B cell (primary cell): Measurements from ENCODE around the gene RAP2C. TPM values are rescaled to one million over a fixed set of nuclear protein-coding genes. Genes with fewer than 3 reads are reported as not detected.

Experiments used
- ATAC-seq: fragments of 200-7000 bp; cut with Tn5 transposase; one replicate; pipeline ENCODE4 v1.10.0; 2021; ENCODE audit warnings: low read depth, mild to moderate bottlenecking, moderate number of reproducible peaks, moderate library complexity
- CTCF ChIA-PET: fragments of 350-600 bp; sonication (Branson Sonifier 250); formaldehyde crosslinking; loops from one replicate; lab custom pipeline; 2021; ENCODE audit warnings: antibody characterized with exemption, inconsistent platforms; lab: Charles Lee
- POLR2A ChIA-PET: fragments of 350-600 bp; sonication (Branson Sonifier 250); formaldehyde crosslinking; loops from one replicate; lab custom pipeline; 2021; ENCODE audit warnings: antibody characterized with exemption; lab: Charles Lee
- DNase-seq: peaks from one replicate; pipeline ENCODE4 v3.0.0; 2013
- H2AFZ ChIP-seq: 2 replicates; pipeline ENCODE4 v1.6.1; 2012; ENCODE audit warnings: mild to moderate bottlenecking, low read depth, low read length; ENCODE audit not compliant: insufficient read depth, poor library complexity, severe bottlenecking
- H3K27ac ChIP-seq, 2 donors: 1 replicate in 1 of 2; 2 replicates in 1 of 2; pipeline ENCODE4 v1.5.1; 2012 to 2013; ENCODE audit warnings: low read length in 2 of 2, mild to moderate bottlenecking in 2 of 2, moderate library complexity in 1 of 2
- H3K27me3 ChIP-seq, 4 experiments: fragments of 200-600 bp in 1 of 4; sonication (generic) in 1 of 4; replicated peaks in 1 of 4; 1 replicate in 2 of 4; 2 replicates in 2 of 4; pipeline versions ENCODE4 v1.6.1 to v1.7.0; 2013 to 2016; ENCODE audit warnings: low read length in 3 of 4, mild to moderate bottlenecking in 2 of 4, mixed read lengths in 1 of 4, moderate library complexity in 1 of 4; ENCODE audit not compliant: insufficient read depth in 4 of 4, control insufficient read depth in 3 of 4; ENCODE audit errors: control extremely low read depth in 1 of 4
- H3K36me3 ChIP-seq, 2 experiments: replicated peaks in 1 of 2; 1 replicate in 1 of 2; 2 replicates in 1 of 2; pipeline versions ENCODE4 v1.6.1 to v1.7.1; 2013; ENCODE audit warnings: low read length in 1 of 2; ENCODE audit not compliant: insufficient read depth in 2 of 2, control insufficient read depth in 1 of 2; ENCODE audit errors: control extremely low read depth in 1 of 2, extremely low read depth in 1 of 2
- H3K4me1 ChIP-seq, 2 donors: fragments of 200-600 bp in 1 of 2; sonication (generic) in 1 of 2; 1 replicate in 1 of 2; 2 replicates in 1 of 2; pipeline versions ENCODE4 v1.5.1 to v1.6.1; 2013 to 2017; ENCODE audit warnings: low read length in 2 of 2; ENCODE audit not compliant: control insufficient read depth in 2 of 2, insufficient read depth in 2 of 2
- H3K4me2 ChIP-seq: replicated peaks from 2 replicates; pipeline ENCODE3; 2012; ENCODE audit warnings: mild to moderate bottlenecking, low read depth, low read length; ENCODE audit not compliant: poor library complexity, severe bottlenecking
- H3K4me3 ChIP-seq, 5 experiments: fragments of 200-600 bp in 1 of 5; sonication (generic) in 1 of 5; 1 replicate in 3 of 5; 2 replicates in 2 of 5; pipeline versions ENCODE4 v1.5.1 to v1.7.0; 2011 to 2016; ENCODE audit warnings: low read length in 4 of 5, mild to moderate bottlenecking in 4 of 5, low read depth in 2 of 5, control low read depth in 1 of 5, moderate library complexity in 1 of 5; ENCODE audit not compliant: insufficient read depth in 1 of 5; ENCODE audit errors: control extremely low read depth in 1 of 5, extremely low read depth in 1 of 5
- H3K79me2 ChIP-seq: fragments of 200-600 bp; sonication (generic); one replicate; pipeline ENCODE4 v1.6.0; 2016; ENCODE audit warnings: low read length; ENCODE audit not compliant: control insufficient read depth, insufficient read depth
- H3K9ac ChIP-seq: fragments of 200-600 bp; sonication (generic); 2 replicates; pipeline ENCODE4 v1.6.1; 2017; ENCODE audit warnings: mild to moderate bottlenecking, low read length, moderate library complexity
- H3K9me3 ChIP-seq, 3 donors: one replicate each; pipeline versions ENCODE4 v1.6.1 to v1.7.1; 2013; ENCODE audit warnings: low read length in 2 of 3; ENCODE audit not compliant: control insufficient read depth in 2 of 3, insufficient read depth in 1 of 3; ENCODE audit errors: control extremely low read depth in 1 of 3
- H4K20me1 ChIP-seq: 2 replicates; pipeline ENCODE4 v1.6.0; 2012; ENCODE audit warnings: mild to moderate bottlenecking, low read length; ENCODE audit not compliant: insufficient read depth, control insufficient read depth, poor library complexity, severe bottlenecking
- H3K27ac Mint-ChIP-seq: one replicate; pipeline ENCODE4 v1.8.0; 2021; ENCODE audit warnings: mixed read lengths
- H3K27me3 Mint-ChIP-seq: one replicate; pipeline ENCODE4 v1.8.0; 2021; ENCODE audit warnings: mixed read lengths
- H3K4me1 Mint-ChIP-seq: one replicate; pipeline ENCODE4 v1.8.0; 2021; ENCODE audit warnings: mixed read lengths
- H3K4me3 Mint-ChIP-seq: one replicate; pipeline ENCODE4 v1.8.0; 2021; ENCODE audit warnings: mixed read lengths
- H3K9me3 Mint-ChIP-seq: one replicate; pipeline ENCODE4 v1.8.0; 2022; ENCODE audit warnings: mixed read lengths; ENCODE audit not compliant: insufficient read depth
- CTCF ChIP-seq: fragments of 200-600 bp; IDR thresholded peaks from one replicate; pipeline ENCODE4 v1.8.0; 2022; ENCODE audit warnings: antibody characterized with exemption, mild to moderate bottlenecking
- EZH2 ChIP-seq: IDR thresholded peaks from 2 replicates; pipeline ENCODE4 v1.6.1; 2012; ENCODE audit warnings: borderline replicate concordance, low read depth, mild to moderate bottlenecking, moderate library complexity, low read length; ENCODE audit not compliant: insufficient read depth, poor library complexity, severe bottlenecking
- WGBS: methylation state at CpG from one replicate; pipeline ENCODE4 v1.1.5; 2013; ENCODE audit warnings: missing lambda C conversion rate; ENCODE audit not compliant: insufficient coverage; 5-methylcytosine and 5-hydroxymethylcytosine counted together
- intact Hi-C: fragments of 100-400 bp; cut with micrococcal nuclease; formaldehyde crosslinking; loops from one replicate; pipeline ENCODE4 v1.10.0; 2022
- polyA plus RNA-seq: library from polyadenylated mRNA; depleted of rRNA; stranded (reverse); fragments of >200 nt; gene quantifications from 2 replicates; pipeline ENCODE4 v1.2.3, GENCODE V29; 2012
- total RNA-seq, 2 donors: library from RNA; stranded (reverse); fragments of 120-200 nt in 1 of 2; gene quantifications; 1 replicate in 1 of 2; 2 replicates in 1 of 2; pipeline versions ENCODE4 v1.2.3 to v1.2.4, GENCODE V29; 2013 to 2022

The RAP2C gene
- total and polyA plus RNA-seq, 2 donors (not counting 1 experiment from before 2014, with no cell fraction given), result 23.2 to 46.0 TPM

- TF ChIP-seq EZH2 (no peak), CTCF (no peak)
- no peak overlapping the region for H3K27ac Mint-ChIP-seq
- H3K4me1 Mint-ChIP-seq, result no peaks in the 10 kb centered on the region
- Histone ChIP-seq H4K20me1 (no peaks in the 10 kb centered on the region), H3K27me3 (no peaks in the 10 kb centered on the region), H3K36me3 (no peaks in the 10 kb centered on the region), H3K4me1 (no peaks in the 10 kb centered on the region), H2AFZ (no peak overlapping the region), H3K27ac (no peak overlapping the region), H3K4me2 (no peak overlapping the region), H3K79me2 (no peaks in the 10 kb centered on the region), H3K4me3 (no peak overlapping the region), H3K9ac (no peak overlapping the region), H3K9me3 (no peaks in the 10 kb centered on the region)
- intact Hi-C loops, result no loop called here
- DNase-seq, result no peak
- H3K27me3 Mint-ChIP-seq, result no peaks in the 10 kb centered on the region
- no CpG with 5 or more reads among the region's 1 CpG for WGBS
- CTCF ChIA-PET, result interaction anchor here (1.2 kb wide), 1 partner anchor 34 kb away, joined by 4 read pairs; no protein-coding TSS in a partner anchor
- H3K9me3 Mint-ChIP-seq, result peaks cover 3% of the 10 kb centered on the region
- no peak for ATAC-seq
- no peak overlapping the region for H3K4me3 Mint-ChIP-seq
- POLR2A ChIA-PET, result no interaction called here
These were observed 39.3 kb upstream of the RAP2C start for GRCh38 chrX:132258509-132258908.

- DNase-seq (no peak), ATAC-seq (no peak)
- no CpG with 5 or more reads among the region's 2 CpGs for WGBS
- Histone ChIP-seq H3K4me1 (no peaks in the 10 kb centered on the region), H3K9ac (no peak overlapping the region), H3K4me2 (no peak overlapping the region), H3K4me3 (no peak overlapping the region), H3K9me3 (no peaks in the 10 kb centered on the region), H2AFZ (no peak overlapping the region), H3K36me3 (no peaks in the 10 kb centered on the region), H3K79me2 (no peaks in the 10 kb centered on the region), H3K27ac (no peak overlapping the region), H4K20me1 (no peaks in the 10 kb centered on the region), H3K27me3 (no peaks in the 10 kb centered on the region)
- H3K9me3 Mint-ChIP-seq, result peaks cover 3% of the 10 kb centered on the region
- H3K27ac Mint-ChIP-seq, result no peak overlapping the region
- intact Hi-C loops, result no loop called here
- TF ChIP-seq EZH2, result no peak
- TF ChIP-seq CTCF, result no peak
- no peaks in the 10 kb centered on the region for H3K4me1 Mint-ChIP-seq
- no peak overlapping the region for H3K4me3 Mint-ChIP-seq
- no peaks in the 10 kb centered on the region for H3K27me3 Mint-ChIP-seq
- CTCF ChIA-PET, result no interaction called here
- POLR2A ChIA-PET, result no interaction called here
These were observed 37.9 kb upstream of the RAP2C start for GRCh38 chrX:132257116-132257515.
